Right lobe of liver (tissue), 6 donors: Measurements from ENCODE around the gene EPB41L1. TPM values are rescaled to one million over a fixed set of nuclear protein-coding genes. Genes with fewer than 3 reads are reported as not detected.

Experiments used
- ATAC-seq, 4 donors: fragments of 200-7000 bp; cut with Tn5 transposase; one replicate each; pipeline ENCODE4 v1.9.1; 2020; ENCODE audit warnings: mild to moderate bottlenecking in 4 of 4, moderate library complexity in 4 of 4
- DNase-seq, 3 donors: peaks; one replicate each; pipeline ENCODE4 v3.0.0-alpha.2; 2020
- H3K27ac ChIP-seq, 3 donors: fragments of 200-600 bp; one replicate each; pipeline ENCODE4 v1.8.0; 2022
- H3K27me3 ChIP-seq, 2 donors: fragments of 200-600 bp; one replicate each; pipeline ENCODE4 v1.8.0; 2022
- H3K36me3 ChIP-seq, 4 donors: fragments of 200-600 bp; sonication (generic) in 1 of 4; one replicate each; pipeline versions ENCODE4 v1.5.1 to v1.8.0; 2017 to 2022; ENCODE audit warnings: control low read depth in 1 of 4
- H3K4me1 ChIP-seq, 4 donors: fragments of 200-600 bp; sonication (generic) in 1 of 4; one replicate each; pipeline versions ENCODE4 v1.5.1 to v1.8.0; 2017 to 2022; ENCODE audit warnings: control low read depth in 1 of 4
- H3K4me3 ChIP-seq, 3 donors: fragments of 200-600 bp; one replicate each; pipeline ENCODE4 v1.8.0; 2022
- H3K9me3 ChIP-seq, 4 donors: fragments of 200-600 bp; sonication (generic) in 1 of 4; one replicate each; pipeline versions ENCODE4 v1.5.1 to v1.8.0; 2017 to 2022; ENCODE audit warnings: control low read depth in 1 of 4
- POLR2A ChIP-seq: fragments of 450-650 bp; IDR thresholded peaks from one replicate; pipeline ENCODE4 v1.6.1; 2017; ENCODE audit warnings: antibody characterized with exemption, mild to moderate bottlenecking
- WGBS: methylation state at CpG from one replicate; pipeline ENCODE4 v1.1.6; 2018; ENCODE audit warnings: low coverage, low lambda C conversion rate; ENCODE audit not compliant: insufficient coverage; ENCODE audit errors: missing lambda C conversion rate; 5-methylcytosine and 5-hydroxymethylcytosine counted together
- intact Hi-C, 2 donors: fragments of 100-400 bp; cut with DNase I; formaldehyde crosslinking; loops; one replicate each; pipeline versions ENCODE4 v1.11.2 to v1.14.1; 2022
- total RNA-seq, 6 experiments: library from RNA; depleted of rRNA in 2 of 6; stranded (reverse); fragments of >200 nt in 2 of 6; fragmentation: NEBNext Ultra II Directional in 3 of 6; extraction: Animal tissue kit (Norgen Biotek cat#: 25700) in 3 of 6; gene quantifications; one replicate each; pipeline versions ENCODE4 v1.1.0 to v1.2.4, GENCODE V29; 2016 to 2023
- TF ChIP-seq, protein P1 (sequence below), 4 donors: fragments of 200-600 bp in 3 of 4; fragments of 450-650 bp in 1 of 4; IDR thresholded peaks; one replicate each; pipeline versions ENCODE4 v1.5.1 to v1.8.0; 2016 to 2022; ENCODE audit warnings: antibody characterized with exemption in 4 of 4, mild to moderate bottlenecking in 2 of 4
- donor health status: DM: no; HTN: yes; CAD: no.
- donor health status: DM: no; HTN: no; CAD: no.
- donor health status: DM: no; HTN: no; CAD: no.
- donor health status: DM: no; HTN: yes; CAD: no.
- donor health status: DM: no; HTN: yes; CAD: no.

The EPB41L1 gene
- total RNA-seq, 6 experiments from 2014 or later: 3.1 to 13.2 (median 5.3) TPM

DNA sequence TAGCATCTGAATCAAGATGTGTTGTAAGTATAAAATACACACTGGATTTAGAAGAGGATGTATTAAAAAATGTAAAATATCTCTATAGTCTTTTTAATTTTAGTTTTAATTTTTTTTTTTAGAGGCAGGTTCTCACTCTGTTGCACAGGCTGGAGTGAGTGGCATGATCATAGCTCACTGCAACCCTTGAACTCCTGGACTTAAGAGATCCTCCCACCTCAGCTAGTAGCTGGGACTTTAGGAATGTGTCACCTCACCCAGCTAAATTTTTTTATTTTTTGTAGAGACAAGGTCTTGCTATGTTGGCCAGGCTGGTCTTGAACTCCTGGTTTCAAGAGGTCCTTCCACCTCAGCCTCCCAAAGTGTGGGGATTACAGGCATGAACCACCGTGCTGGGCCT is 46.7 kb upstream of the EPB41L1 start:
- no peaks in the 10 kb centered on the region for H3K27me3 ChIP-seq
- H3K4me3 ChIP-seq: no peak overlapping the region
- no peak for DNase-seq
- no peaks in the 10 kb centered on the region for H3K36me3 ChIP-seq
- intact Hi-C loops: no loop called here
- WGBS: 87% methylated on average over 1 of the region's 1 CpG
- no peaks in the 10 kb centered on the region for H3K9me3 ChIP-seq
- no peak for ATAC-seq
- H3K27ac ChIP-seq: no peak overlapping the region
- no peaks in the 10 kb centered on the region for H3K4me1 ChIP-seq
- TF ChIP-seq, protein P1, sequence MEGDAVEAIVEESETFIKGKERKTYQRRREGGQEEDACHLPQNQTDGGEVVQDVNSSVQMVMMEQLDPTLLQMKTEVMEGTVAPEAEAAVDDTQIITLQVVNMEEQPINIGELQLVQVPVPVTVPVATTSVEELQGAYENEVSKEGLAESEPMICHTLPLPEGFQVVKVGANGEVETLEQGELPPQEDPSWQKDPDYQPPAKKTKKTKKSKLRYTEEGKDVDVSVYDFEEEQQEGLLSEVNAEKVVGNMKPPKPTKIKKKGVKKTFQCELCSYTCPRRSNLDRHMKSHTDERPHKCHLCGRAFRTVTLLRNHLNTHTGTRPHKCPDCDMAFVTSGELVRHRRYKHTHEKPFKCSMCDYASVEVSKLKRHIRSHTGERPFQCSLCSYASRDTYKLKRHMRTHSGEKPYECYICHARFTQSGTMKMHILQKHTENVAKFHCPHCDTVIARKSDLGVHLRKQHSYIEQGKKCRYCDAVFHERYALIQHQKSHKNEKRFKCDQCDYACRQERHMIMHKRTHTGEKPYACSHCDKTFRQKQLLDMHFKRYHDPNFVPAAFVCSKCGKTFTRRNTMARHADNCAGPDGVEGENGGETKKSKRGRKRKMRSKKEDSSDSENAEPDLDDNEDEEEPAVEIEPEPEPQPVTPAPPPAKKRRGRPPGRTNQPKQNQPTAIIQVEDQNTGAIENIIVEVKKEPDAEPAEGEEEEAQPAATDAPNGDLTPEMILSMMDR (IDR thresholded peaks at IDR 0.05): no peak
- no peak for TF ChIP-seq POLR2A

DNA sequence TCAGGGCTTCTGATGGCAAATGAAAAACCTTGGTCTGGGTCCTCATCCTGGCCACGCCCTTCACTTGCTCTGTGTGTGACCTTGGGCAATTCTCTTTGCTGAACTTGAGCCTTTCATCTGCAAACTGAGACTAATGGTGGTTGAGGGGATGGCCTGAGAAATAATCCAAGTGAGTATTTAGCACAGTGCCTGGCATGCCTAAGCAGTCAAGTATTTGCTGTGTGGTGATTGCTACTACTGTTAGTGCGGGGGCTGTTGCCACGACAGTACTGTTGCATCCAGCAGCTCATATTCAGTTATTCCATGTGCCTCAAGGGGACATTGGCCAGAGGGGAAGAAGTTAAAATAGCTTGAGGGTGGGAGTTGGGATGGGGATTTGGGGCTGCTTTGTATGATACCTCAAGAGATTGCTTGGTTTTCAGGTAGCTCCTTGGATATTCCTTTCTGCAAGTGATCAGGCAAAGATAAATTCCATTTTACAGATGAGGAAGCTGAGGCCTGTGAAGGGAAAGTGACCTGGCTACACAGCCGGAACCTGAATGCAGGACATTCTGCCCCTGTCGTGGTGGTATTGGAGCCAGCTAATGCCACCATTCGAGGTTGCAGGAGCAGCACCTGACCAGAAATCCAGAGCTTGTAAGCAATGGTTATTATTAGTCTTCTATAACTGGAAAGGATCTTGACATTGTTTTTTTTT is 45.1 kb upstream of the EPB41L1 start:
- no peak for TF ChIP-seq POLR2A
- TF ChIP-seq, protein P1 (IDR thresholded peaks at IDR 0.05): no peak
- no peaks in the 10 kb centered on the region for H3K9me3 ChIP-seq
- DNase-seq (no peak), ATAC-seq (no peak)
- WGBS: 77% methylated on average over 5 of the region's 6 CpGs
- intact Hi-C loops: no loop called here
- H3K4me1 ChIP-seq: no peaks in the 10 kb centered on the region
- H3K27ac ChIP-seq: no peak overlapping the region
- no peaks in the 10 kb centered on the region for H3K36me3 ChIP-seq
- H3K27me3 ChIP-seq: no peaks in the 10 kb centered on the region
- H3K4me3 ChIP-seq: no peak overlapping the region

DNA sequence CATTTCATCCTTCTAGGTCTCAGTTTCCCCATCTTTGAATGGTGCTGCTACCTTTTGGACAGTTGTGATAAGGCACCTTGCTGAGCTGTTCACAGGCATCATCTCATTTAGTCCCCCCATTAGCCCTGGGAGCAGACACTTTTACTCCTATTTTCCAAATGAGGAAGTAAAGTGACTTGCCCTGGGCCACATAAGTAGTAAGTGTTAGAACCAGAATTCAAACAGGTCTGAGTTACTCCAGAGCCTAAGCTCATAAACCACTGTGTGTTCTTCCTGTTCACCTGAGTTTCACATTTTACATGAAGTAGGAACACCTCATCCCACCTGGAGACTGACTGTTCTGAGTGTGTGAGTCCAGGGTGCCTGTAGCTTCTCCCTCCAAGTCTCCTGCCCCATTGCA is 43.5 kb upstream of the EPB41L1 start:
- Histone ChIP-seq H3K9me3 (no peaks in the 10 kb centered on the region), H3K4me3 (no peak overlapping the region), H3K27me3 (no peaks in the 10 kb centered on the region), H3K27ac (no peak overlapping the region), H3K4me1 (no peaks in the 10 kb centered on the region), H3K36me3 (no peaks in the 10 kb centered on the region)
- no peak for TF ChIP-seq POLR2A
- TF ChIP-seq, protein P1 (IDR thresholded peaks at IDR 0.05): no peak
- DNase-seq: no peak
- intact Hi-C loops: no loop called here
- no peak for ATAC-seq

DNA sequence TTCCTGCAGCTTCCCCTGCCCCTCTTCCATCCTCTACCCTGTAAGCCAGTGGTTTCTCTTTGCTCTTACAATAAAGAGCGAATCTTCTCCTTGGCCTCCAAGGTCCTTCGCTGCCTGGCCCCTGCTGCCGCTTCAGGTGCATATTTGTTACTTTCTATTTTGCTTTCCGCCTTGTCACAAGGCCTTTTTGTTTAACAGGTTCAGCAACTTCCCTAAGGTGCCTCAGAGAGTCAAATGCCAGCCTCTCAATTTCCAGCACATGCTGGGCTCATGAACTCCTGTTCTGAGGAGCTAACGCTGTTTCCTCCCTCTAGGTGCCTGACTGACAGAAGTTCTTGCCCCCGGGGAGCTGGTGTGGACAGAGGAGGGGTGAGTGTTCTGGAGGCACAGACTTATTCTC is 42.4 kb upstream of the EPB41L1 start:
- Histone ChIP-seq H3K36me3 (no peaks in the 10 kb centered on the region), H3K27me3 (no peaks in the 10 kb centered on the region), H3K4me1 (no peaks in the 10 kb centered on the region), H3K27ac (no peak overlapping the region), H3K4me3 (no peak overlapping the region), H3K9me3 (no peaks in the 10 kb centered on the region)
- TF ChIP-seq POLR2A: no peak
- TF ChIP-seq, protein P1 (IDR thresholded peaks at IDR 0.05): no peak
- DNase-seq (no peak), ATAC-seq (no peak)
- intact Hi-C loops: no loop called here
- 81% methylated on average over 6 of the region's 6 CpGs for WGBS

DNA sequence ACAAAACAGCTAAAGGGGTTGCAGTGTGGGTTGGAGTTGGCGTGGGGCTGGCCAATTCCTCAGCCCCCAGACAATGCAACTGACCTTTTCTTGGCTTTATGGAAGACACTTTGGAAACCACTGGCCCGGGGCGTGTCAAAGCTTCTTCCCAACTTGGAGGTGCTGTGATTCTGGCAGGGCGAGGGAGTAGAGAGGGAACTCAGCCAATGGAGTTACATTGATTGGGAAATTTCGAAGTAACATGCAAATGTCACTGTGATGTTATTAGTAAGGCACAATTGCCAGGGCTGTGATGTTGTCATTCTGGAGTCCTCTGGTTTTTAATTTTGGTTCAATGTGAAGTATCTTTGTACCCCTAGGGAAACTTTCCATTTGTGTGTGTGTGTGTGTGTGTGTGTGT is 41.5 kb upstream of the EPB41L1 start:
- TF ChIP-seq, protein P1 (IDR thresholded peaks at IDR 0.05): no peak
- no peak for TF ChIP-seq POLR2A
- no peak overlapping the region for H3K27ac ChIP-seq
- no peaks in the 10 kb centered on the region for H3K27me3 ChIP-seq
- no peaks in the 10 kb centered on the region for H3K4me1 ChIP-seq
- H3K36me3 ChIP-seq: no peaks in the 10 kb centered on the region
- no peak for ATAC-seq
- H3K9me3 ChIP-seq: no peaks in the 10 kb centered on the region
- DNase-seq: no peak
- 72% methylated on average over 5 of the region's 5 CpGs for WGBS
- no peak overlapping the region for H3K4me3 ChIP-seq
- intact Hi-C loops: no loop called here
